Activated T-helper 1 cell treated with anti-CD3 and anti-CD28 coated beads, Interleukin-2, amount 50 U/mL, for 16 hours (primary cell): ENCODE data around the gene MMP14.
"Not testable (repeated sequence)": the region's sequence is repeated elsewhere in the genome, so short reads cannot be mapped to it uniquely, and the experiment has no call there.

Experiments used
- DNase-seq, 2 donors: peaks; one replicate each; pipeline ENCODE4 v3.0.0-alpha.2; 2020; ENCODE audit warnings: low read depth in 1 of 2, low spot score in 1 of 2

MMP14 gene

GRCh38 chr14:22836301-22837113 lies at the start of gene MMP14:
Gene MMP14, plus strand, starts transcription at chr14:22836585. Its CDS starts 233 bp downstream, at chr14:22836818.
- DNase-seq, result no peak

GRCh38 chr14:22786685-22787084 lies 49.7 kb upstream of the MMP14 start:
- DNase-seq, result no peak

GRCh38 chr14:22791301-22791700 lies 45.1 kb upstream of the MMP14 start:
- no peak for DNase-seq

- DNase-seq, result no peak
Measured at GRCh38 chr14:22792158-22792557, 44.2 kb upstream of the MMP14 start.

GRCh38 chr14:22793550-22793949 lies 42.8 kb upstream of the MMP14 start:
- DNase-seq, result not testable (repeated sequence)

- DNase-seq, result no peak
Measured at GRCh38 chr14:22793976-22794375, 42.4 kb upstream of the MMP14 start.

- no peak for DNase-seq
Measured at GRCh38 chr14:22794551-22794951, 41.8 kb upstream of the MMP14 start.

GRCh38 chr14:22796087-22796707 lies 40.2 kb upstream of the MMP14 start:
- no peak for DNase-seq

- no peak for DNase-seq
Measured at GRCh38 chr14:22797017-22797917, 39.1 kb upstream of the MMP14 start.

- DNase-seq, result no peak
Measured at GRCh38 chr14:22798528-22798927, 37.9 kb upstream of the MMP14 start.

- DNase-seq, result no peak
Measured at GRCh38 chr14:22800346-22800745, 36.0 kb upstream of the MMP14 start.

GRCh38 chr14:22801716-22802115 lies 34.7 kb upstream of the MMP14 start:
- DNase-seq, result no peak

GRCh38 chr14:22802860-22803686 lies 33.3 kb upstream of the MMP14 start:
- DNase-seq, result no peak

- DNase-seq, result no peak
Measured at GRCh38 chr14:22803687-22803974, 32.8 kb upstream of the MMP14 start.

GRCh38 chr14:22805235-22805634 lies 31.1 kb upstream of the MMP14 start:
- DNase-seq, result not testable (repeated sequence)

- no peak for DNase-seq
Measured at GRCh38 chr14:22807432-22808087, 28.8 kb upstream of the MMP14 start.

GRCh38 chr14:22808388-22809209 lies 27.8 kb upstream of the MMP14 start:
- DNase-seq, result no peak

GRCh38 chr14:22811722-22812121 lies 24.7 kb upstream of the MMP14 start:
- no peak for DNase-seq

GRCh38 chr14:22812744-22813143 lies 23.6 kb upstream of the MMP14 start:
- DNase-seq, result no peak

GRCh38 chr14:22813145-22813544 lies 23.2 kb upstream of the MMP14 start:
- no peak for DNase-seq
